Placental epithelial cell (primary cell): ENCODE results near the gene ADRA2B. TPM values are rescaled to one million over a fixed set of nuclear protein-coding genes. Genes with fewer than 3 reads are reported as not detected.

Experiments used
- total RNA-seq: library from RNA; depleted of rRNA; stranded (reverse); fragments of >200 nt; gene quantifications from 2 replicates; pipeline ENCODE4 v1.2.3, GENCODE V29; 2012

Gene ADRA2B
- total RNA-seq: 0.22 and 0.39 TPM in 2 replicates

DNA sequence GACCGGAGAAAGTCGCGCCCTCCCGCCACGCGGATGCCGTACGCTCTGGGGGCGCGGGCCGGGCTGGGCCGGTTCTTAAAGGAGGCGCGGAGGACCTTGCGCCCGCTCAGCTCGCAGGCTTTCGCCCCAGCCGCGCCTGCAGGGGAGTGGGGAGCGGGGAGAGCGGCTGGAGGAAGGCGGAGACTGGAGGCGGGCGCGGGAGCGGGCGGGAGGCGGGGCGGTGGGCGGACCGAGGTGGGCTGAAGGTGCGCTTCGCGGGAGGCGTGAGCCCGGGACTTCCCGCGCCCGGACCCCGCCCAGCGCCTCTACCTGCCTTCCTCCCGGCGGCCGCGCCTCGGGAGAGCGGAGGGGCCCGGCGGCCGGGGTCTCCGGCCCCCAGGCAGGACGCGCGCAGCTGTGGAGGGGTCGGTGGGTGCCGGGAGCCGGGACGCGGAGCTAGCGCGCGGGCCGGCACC lies at the start of gene ADRA2B:
Gene ADRA2B, minus strand, starts transcription at position 148 of the 455 bp plus-strand sequence. CDS start 422 bp downstream, outside the sequence.

DNA sequence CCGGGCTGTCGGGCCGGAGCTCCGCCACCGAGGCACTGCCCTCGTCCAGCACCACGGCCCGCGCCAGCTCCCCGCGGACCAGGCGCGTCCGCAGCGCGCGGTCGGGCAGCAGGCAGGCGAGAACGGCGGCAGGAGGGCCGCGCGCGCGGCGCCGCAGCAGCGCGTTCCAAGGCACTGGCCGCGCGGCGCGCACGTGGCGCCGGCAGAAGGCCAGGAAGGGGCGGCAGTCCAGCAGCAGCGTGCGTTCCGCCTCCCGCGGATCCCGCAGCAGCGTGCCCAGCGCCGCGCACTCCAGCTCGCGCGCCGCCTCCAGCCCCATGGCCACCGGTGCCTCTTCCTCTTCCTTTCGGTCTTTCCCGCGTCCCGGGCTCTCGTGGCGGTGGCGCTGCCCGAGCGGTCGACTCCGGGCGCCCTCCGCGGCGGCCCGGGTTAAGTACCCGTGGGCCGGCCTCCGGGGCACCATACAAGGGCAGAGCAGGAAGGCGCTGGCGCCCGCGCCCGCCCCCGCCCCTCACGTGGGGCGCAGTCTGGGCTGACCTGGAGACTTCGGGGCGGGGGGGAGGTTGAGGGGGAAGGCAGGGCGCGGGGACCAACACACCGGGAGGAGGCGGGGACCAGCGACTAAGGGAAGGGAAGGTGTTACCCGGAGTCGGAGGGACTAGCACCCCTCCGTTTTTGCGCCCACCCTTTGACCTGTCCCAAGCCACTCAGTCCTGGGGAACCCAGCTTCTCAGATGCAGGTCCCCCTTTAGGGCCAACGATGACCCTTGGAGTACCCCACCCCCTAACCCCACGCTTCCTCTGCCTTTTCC lies 28.9 kb upstream of the ADRA2B start, which contains the start of gene DUSP2:
Gene DUSP2, minus strand, starts transcription at position 405 of the 812 bp plus-strand sequence. Its CDS starts 86 bp downstream, at position 319.

DNA sequence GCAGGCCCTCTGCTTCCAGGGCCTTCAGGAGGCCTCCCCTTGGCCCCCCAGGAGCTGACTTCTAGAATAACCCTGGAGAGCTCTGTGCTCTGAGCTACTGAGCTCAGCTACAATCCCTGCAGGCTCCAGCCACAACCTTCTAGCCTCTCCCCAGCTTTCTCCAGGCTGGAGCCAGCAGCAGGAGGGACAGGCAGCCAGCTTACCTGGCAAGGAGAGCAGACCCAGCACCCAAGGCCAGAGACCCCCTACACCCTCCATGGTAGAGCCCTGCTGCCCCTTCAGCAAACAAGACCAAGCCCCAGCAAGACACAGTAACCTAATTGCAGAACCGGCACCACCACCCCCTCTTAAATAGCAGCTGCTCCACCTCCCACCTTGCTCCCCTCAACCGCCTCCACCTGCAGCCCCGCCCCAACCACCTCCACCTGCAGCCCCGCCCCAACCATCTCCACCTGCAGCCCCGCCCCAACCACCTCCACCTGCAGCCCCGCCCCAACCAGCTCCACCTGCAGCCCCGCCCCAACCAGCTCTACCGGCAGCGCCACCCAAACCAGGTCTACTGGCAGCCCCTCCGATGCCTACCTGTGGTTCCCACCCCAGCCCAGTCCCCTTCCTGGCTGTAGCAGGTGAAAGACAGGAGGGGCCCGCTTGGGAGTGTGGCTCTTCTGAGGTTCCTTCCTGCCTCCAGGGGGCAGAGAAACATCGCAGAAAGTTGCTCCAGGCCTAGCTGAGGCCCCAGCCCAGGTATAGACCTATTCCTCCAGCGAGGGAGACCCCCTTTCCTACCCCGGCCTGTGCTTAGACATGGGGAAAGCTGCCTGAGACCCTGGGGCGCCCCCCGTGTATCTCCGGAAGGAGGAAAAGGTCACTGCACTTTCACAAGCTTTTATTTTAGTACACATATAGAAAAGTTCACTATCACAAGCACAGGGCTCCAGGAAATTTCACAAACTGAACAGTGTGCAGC lies 22.1 kb upstream of the ADRA2B start, which contains the start of gene ASTL:
Gene ASTL, minus strand, starts transcription at position 324 of the 967 bp plus-strand sequence. Its CDS starts 66 bp downstream, at position 258.

Other genes starting within 250 kb of the ADRA2B start
- gene ANKRD36C, start 124.7 kb downstream of the ADRA2B start, total RNA-seq: 58.9 and 82.4 TPM in 2 replicates
- 1.2 and 14.2 TPM in 2 replicates for gene GPAT2, start 81.7 kb downstream of the ADRA2B start, total RNA-seq
- not detected in 2 replicates for gene ASTL, start 21.9 kb upstream of the ADRA2B start, total RNA-seq
- gene DUSP2, start 28.9 kb upstream of the ADRA2B start, total RNA-seq: 1.6 and 2.5 TPM in 2 replicates
- 92.3 and 110 TPM in 2 replicates for gene STARD7, start 92.3 kb upstream of the ADRA2B start, total RNA-seq
- gene TMEM127, start 149.4 kb upstream of the ADRA2B start, total RNA-seq: 21.2 and 37.4 TPM in 2 replicates
- gene CIAO1, start 149.7 kb upstream of the ADRA2B start, total RNA-seq: 78.5 and 91.3 TPM in 2 replicates
- gene SNRNP200, start 189.0 kb upstream of the ADRA2B start, total RNA-seq: 51.0 and 67.0 TPM in 2 replicates
- gene ITPRIPL1, start 208.7 kb upstream of the ADRA2B start, total RNA-seq: 3.0 and 4.3 TPM in 2 replicates
- 2.0 and 5.7 TPM in 2 replicates for gene NCAPH, start 219.2 kb upstream of the ADRA2B start, total RNA-seq